Muscle of back (tissue), 11 donors: Measurements from ENCODE around the gene SRP68. TPM values are rescaled to one million over a fixed set of nuclear protein-coding genes. Genes with fewer than 3 reads are reported as not detected.

ENCODE experiments used
- DNase-seq, 3 donors: peaks; one replicate each; pipeline versions ENCODE4 v3.0.0 to v3.0.0-alpha.2; 2013
- polyA plus RNA-seq, 10 donors: library from polyadenylated mRNA; unstranded; fragments of 120-200 nt; gene quantifications; one replicate each; pipeline ENCODE4 v1.2.1, GENCODE V29; 2013; ENCODE audit not compliant: insufficient read length in 10 of 10

Gene SRP68
- polyA plus RNA-seq, 10 donors = 62.0 to 92.5 (median 78.8) TPM

GRCh38 chr17:76091526-76092286 is 19.4 kb upstream of the SRP68 start:
- no peak for DNase-seq

DNA sequence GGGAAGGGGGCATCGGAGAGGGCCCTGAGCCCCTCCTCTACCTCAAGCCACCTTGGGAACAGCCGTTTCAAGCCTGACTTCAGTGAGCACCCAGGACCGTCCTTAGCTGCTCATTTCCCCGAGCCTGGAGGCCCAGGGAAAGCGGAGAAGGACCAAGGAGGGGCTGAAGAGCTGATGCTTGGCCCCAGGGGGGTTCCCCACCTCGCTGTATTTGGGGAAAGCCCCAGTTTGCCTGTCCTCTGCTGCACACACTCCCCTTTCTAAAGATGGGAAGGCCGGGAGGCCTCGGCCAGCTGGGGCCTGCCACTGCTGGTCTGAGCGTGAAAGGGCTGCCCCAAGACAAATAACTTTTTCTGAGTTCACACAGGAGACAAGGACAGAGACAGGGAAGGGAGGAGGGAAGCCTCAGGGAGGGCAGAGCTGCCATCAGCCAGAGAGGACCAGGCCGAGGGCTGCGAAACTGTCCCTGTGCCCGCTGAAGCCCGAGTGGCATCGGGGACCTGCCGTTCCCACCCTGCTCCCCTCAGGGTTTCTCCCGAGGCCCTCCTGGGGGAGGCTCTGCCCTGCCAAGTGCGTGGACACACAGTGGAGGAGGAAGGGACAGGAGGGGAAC is 18.3 kb upstream of the SRP68 start:
- DNase-seq = no peak

DNA sequence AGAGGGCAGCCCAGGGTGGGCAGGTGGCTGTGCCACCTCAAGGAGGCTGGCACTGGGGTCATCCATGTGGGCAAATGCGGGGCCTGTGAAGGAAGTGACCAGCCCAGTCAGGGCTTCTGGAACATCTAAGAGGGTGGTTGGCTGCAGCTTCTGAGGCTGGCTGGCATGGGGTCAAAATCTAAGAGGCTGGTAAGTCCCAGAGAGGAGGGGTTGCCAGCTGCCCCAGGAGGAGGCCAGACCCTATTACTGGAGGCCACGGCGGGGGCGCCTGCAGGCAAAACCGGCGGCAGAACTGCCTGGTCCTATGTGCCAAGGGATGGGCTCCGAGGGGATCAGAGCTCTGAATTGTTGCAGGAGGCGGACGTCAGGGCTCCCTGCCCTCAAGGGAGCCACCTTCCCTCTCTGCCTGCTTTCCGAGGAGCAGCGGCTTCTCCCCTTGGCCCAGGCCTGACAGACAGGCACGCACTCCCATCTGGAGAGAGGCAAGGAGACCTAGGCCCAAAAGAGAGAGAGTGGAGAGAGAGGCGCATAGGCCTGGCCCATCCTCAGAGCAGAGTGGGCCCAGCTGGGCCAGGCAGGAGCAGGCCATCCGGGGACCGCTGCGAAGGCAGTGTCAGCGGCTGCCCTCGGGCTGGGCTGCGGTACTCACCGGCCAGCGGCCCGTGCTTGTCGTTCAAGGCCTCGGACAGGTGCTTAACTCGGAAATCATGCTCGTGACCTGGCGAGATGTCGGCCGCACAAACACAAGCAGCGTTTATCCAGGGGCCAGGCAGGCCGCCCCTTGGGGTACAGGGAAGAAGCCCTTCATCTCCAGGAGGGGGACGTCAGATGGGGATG is 17.6 kb upstream of the SRP68 start:
- no peak for DNase-seq

DNA sequence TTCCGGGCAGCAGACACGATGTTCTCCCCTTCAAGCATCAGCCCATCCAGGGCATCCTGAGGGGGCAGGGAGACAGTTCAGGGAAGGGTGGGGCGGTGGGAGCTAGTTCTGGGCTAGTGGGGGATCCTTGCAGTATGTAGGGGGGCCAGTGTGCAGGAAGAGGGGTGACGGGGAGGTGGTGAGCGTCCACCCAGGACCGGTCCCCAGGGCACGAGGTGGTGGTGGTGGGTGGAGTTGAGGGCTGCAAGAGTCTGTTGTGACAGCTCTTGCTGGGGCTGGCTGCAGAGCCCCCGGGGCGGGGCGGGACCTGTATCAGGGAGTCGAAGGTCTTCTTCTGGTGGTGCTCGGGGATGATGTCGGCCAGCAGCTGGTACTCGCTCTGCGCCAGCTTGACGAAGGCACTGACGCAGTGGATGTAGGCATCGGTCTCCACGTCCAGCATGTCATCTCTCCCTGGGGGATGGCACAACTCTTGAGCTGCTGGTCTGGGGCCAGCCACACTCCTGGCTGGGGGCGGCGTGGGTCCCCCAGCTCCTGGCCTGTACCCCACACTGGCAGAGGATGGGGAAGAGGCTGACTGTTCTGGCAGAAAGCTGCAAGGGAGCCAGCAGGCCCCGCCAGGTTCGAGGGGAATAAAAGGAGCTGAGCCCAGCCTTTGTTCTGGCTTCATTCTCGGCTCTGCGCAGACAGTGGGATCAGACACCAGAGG is 16.7 kb upstream of the SRP68 start:
- DNase-seq = no peak

DNA sequence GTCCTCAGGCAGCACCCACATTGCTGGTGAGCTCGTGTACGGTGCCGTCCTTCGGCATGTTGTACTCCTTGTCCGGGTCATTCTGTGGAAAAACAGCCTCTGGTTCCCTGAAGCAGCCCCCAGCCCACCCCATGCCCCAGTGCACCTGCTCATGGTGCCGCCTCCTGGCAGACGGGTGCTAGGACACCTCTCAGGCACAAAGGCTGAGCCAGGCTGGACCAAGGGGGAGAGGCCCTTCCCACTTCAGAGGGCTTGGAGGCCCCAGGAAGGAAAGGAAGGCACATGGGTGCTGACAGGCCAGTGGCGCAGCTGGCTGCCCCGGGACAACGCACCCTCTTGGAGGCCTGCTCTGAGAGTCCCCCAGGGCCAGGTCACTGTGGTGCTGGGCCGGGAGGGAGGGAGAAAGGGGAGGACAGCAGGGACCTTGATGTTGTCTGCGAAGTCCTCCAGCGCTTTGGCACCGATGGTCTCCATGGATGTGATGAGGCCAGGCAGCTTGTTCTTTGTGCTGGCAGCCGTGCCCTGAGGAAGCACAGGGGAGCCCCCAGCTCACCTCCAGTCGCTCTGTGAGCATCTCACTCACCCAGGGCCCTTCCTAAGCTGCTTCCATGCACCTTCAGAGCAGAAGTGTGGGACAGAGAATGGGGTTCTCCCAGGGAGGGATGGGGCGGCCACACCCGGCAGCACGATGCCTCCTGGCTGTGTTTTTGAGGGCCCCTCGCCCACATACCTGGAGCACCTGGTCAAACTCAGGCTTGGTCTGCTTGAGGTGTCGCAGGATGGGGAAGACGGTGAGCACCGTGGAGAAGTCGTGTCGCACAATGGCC is 15.9 kb upstream of the SRP68 start:
- DNase-seq = no peak

GRCh38 chr17:76087531-76087930 is 15.2 kb upstream of the SRP68 start:
- no peak for DNase-seq

- DNase-seq = no peak
These were observed 14.1 kb upstream of the SRP68 start for GRCh38 chr17:76086384-76086783.

DNA sequence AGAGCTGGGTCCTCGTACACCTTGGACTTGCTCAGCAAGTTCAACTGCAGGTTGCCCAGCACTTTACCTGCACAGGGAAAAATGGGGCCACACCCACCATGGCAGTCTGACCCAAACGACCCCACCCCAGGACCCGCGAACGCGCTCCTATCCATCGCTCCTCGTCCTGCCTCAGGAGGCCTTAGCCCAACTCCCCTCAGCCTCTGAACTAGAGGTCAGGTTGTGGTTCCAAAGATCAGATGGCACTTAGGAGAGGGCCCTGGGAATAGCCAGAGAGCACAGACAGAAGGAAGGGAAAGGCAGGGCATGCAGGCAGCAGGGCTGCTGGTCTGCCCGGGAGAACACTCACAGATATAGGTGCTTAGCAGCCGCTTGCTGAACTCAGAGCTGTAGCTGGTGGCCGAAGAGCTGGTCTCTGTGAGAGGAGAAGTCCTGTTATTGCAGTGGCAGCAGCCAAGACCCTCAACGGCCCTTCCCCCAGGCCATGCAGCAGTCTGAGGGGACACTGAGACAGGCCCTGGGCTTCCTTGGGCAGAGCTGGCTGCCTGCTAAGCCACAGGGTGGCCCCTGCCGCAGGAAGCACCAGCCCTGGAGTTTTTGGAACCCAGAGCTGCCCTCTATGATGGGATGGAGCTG is 13.5 kb upstream of the SRP68 start:
- DNase-seq = no peak

GRCh38 chr17:76085066-76085730 is 12.9 kb upstream of the SRP68 start:
- DNase-seq = no peak

GRCh38 chr17:76083536-76084182 is 11.3 kb upstream of the SRP68 start:
- no peak for DNase-seq

DNA sequence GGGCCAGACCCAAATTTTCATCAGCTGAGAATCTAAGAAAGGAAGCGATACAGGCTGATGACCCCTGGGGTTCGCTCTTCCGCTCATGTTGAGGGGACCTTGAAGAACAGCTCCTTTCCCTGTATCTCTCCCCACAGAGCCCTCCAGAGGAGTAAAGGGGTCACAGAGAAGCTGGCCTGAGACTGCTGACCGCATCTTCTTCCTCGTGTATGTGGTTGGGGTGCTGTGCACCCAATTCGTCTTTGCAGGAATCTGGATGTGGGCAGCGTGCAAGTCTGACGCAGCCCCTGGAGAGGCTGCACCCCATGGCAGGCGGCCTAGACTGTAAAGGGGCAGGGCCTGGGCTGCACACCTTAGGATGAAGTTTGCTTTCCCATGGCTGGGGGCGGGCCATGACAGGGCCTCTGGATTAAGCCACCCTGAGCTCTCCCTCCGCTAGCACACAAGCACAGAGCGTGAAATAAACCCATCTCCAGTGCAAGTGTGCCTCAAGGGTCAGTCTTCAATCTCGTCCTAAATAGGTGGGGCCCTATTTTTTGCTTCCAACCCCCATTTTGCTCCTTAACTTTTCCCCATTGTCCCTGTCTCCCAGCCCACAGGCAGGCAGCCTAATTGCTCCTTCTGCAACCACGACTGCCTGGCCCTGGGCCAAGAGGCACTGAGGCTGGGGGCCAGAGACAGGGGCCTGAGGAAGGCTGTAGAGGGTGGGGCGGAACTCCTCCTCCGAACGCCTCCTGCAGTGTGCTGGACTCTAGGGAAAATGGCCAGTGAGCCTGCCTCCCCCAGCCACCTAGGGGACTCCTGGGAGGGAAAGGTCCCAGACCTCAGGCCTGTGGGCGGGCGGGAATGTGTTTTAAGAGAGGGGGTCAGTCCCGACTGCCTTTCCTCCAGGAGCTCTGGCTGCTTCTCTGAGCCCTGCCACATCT is 10.3 kb upstream of the SRP68 start:
- DNase-seq = peak in 1 of 3 donors; percentile 42

DNA sequence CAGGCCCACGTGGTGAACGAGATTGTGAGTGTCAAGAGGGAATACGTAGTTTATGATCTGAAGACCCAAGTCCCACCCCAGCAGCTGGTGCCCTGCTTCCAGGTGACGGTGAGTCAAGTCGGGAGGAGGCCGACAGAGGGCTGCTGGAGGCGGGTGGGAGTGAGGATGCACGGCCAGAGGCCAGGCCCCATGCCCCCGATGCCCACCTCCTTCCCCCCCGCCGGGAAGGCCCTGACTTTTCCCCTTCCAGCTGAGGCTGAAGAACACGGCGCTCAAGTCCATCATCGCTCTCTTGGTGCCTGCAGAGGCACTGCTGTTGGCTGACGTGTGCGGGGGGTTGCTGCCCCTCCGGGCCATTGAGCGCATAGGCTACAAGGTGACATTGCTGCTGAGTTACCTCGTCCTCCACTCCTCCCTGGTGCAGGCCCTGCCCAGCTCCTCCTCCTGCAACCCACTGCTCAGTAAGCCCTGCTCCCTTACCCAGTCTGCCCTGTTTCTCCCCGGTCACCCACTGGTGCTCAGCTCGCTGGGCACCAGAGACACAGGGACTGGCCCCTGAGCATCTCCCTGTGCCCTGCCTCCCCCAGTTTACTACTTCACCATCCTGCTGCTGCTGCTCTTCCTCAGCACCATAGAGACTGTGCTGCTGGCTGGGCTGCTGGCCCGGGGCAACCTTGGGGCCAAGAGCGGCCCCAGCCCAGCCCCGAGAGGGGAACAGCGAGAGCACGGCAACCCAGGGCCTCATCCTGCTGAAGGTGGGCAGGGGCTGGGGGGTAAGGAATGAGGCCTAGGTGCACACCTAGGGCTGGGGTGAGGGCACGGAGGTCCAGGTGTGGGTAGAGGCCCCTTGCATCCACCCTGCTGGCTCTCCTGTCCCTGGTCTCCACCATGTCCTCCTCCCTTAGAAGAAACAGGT is 9.2 kb upstream of the SRP68 start:
- no peak for DNase-seq

GRCh38 chr17:76080768-76081287 is 8.5 kb upstream of the SRP68 start:
- DNase-seq = peak in 1 of 3 donors; percentile 30

GRCh38 chr17:76079956-76080767 is 7.8 kb upstream of the SRP68 start:
- DNase-seq = peak in 1 of 3 donors; percentile 60

- no peak for DNase-seq
These were observed 7.2 kb upstream of the SRP68 start for GRCh38 chr17:76079535-76079955.
